Cardiac fibroblast (primary cell): Measurements from ENCODE around the gene LIPI.

Experiments used
- DNase-seq, 2 donors: peaks; one replicate each; pipeline versions ENCODE4 v3.0.0 to v3.0.0-alpha.2; 2010; ENCODE audit warnings: low read depth in 2 of 2
- H3K4me3 ChIP-seq, 2 donors: replicated peaks in 1 of 2; 1 replicate in 1 of 2; 2 replicates in 1 of 2; pipeline ENCODE4 v1.5.1; 2011; ENCODE audit warnings: low read depth in 2 of 2, low read length in 2 of 2, mild to moderate bottlenecking in 2 of 2, moderate library complexity in 1 of 2
- CTCF ChIP-seq: IDR thresholded peaks from one replicate; pipeline ENCODE4 v1.5.1; 2011; ENCODE audit warnings: low read depth, mild to moderate bottlenecking, low read length, inconsistent platforms

The LIPI gene

GRCh38 chr21:14210738-14211137 lies at the start of gene LIPI:
TSS of gene LIPI (minus strand) at chr21:14210955. CDS start at chr21:14210845, 110 bp downstream.
- H3K4me3 ChIP-seq, result no peak within 1 kb of the TSS
- DNase-seq, result no peak
- no peak for TF ChIP-seq CTCF

GRCh38 chr21:14260174-14260764 lies 49.5 kb upstream of the LIPI start:
- H3K4me3 ChIP-seq, result no peak overlapping the region
- TF ChIP-seq CTCF, result no peak
- no peak for DNase-seq

GRCh38 chr21:14259747-14260146 lies 49.0 kb upstream of the LIPI start:
- TF ChIP-seq CTCF, result peak; percentile 50
- no peak overlapping the region for H3K4me3 ChIP-seq
- peak; percentile 65 to 76 for DNase-seq

- H3K4me3 ChIP-seq, result no peak overlapping the region
- TF ChIP-seq CTCF, result no peak
- DNase-seq, result no peak
Observed at GRCh38 chr21:14251336-14251735, 40.6 kb upstream of the LIPI start.

- no peak for DNase-seq
- H3K4me3 ChIP-seq, result no peak overlapping the region
- no peak for TF ChIP-seq CTCF
Observed at GRCh38 chr21:14245711-14246110, 35.0 kb upstream of the LIPI start.

- TF ChIP-seq CTCF, result no peak
- DNase-seq, result no peak
- no peak overlapping the region for H3K4me3 ChIP-seq
Observed at GRCh38 chr21:14244911-14245310, 34.2 kb upstream of the LIPI start.

GRCh38 chr21:14243874-14244273 lies 33.1 kb upstream of the LIPI start:
- H3K4me3 ChIP-seq, result no peak overlapping the region
- no peak for TF ChIP-seq CTCF
- no peak for DNase-seq
